OCI-LY1 (cell line): Measurements from ENCODE around the gene RBKS.

Source experiments
- H2AFZ ChIP-seq: fragments of 200-600 bp; sonication (generic), shearing (Covaris generic); 2 replicates; pipeline ENCODE4 v1.6.0; 2014; ENCODE audit warnings: antibody characterized with exemption, mild to moderate bottlenecking, low read length
- H3F3A ChIP-seq: fragments of 200-600 bp; sonication (generic), shearing (Covaris generic); 2 replicates; pipeline ENCODE4 v1.6.0; 2014; ENCODE audit warnings: mild to moderate bottlenecking, antibody characterized with exemption, low read length, moderate library complexity; ENCODE audit not compliant: insufficient read depth
- H3K27ac ChIP-seq: fragments of 200-600 bp; sonication (generic); 2 replicates; pipeline ENCODE4 v1.5.1; 2014; ENCODE audit warnings: low read length, mixed run types, mild to moderate bottlenecking, low read depth; ENCODE audit not compliant: poor library complexity, severe bottlenecking
- H3K27me3 ChIP-seq: fragments of 200-600 bp; sonication (generic); 2 replicates; pipeline ENCODE4 v1.6.0; 2014; ENCODE audit warnings: antibody characterized with exemption, mild to moderate bottlenecking, low read length, moderate library complexity; ENCODE audit not compliant: insufficient read depth
- H3K36me3 ChIP-seq: fragments of 200-600 bp; sonication (generic); 2 replicates; pipeline ENCODE4 v1.6.1; 2014; ENCODE audit warnings: mild to moderate bottlenecking, antibody characterized with exemption, low read length, moderate library complexity, mixed read lengths; ENCODE audit not compliant: insufficient read depth
- H3K4me1 ChIP-seq: fragments of 200-600 bp; sonication (generic); 2 replicates; pipeline ENCODE4 v1.5.1; 2014; ENCODE audit warnings: mild to moderate bottlenecking, low read length, moderate library complexity; ENCODE audit not compliant: insufficient read depth, severe bottlenecking
- H3K4me2 ChIP-seq: fragments of 200-600 bp; sonication (generic), shearing (Covaris generic); 2 replicates; pipeline ENCODE4 v1.6.1; 2014; ENCODE audit warnings: low read length
- H3K4me3 ChIP-seq: fragments of 200-600 bp; sonication (generic); 2 replicates; pipeline ENCODE4 v1.5.1; 2014; ENCODE audit warnings: low read length, low read depth, mild to moderate bottlenecking, mixed read lengths; ENCODE audit not compliant: poor library complexity, severe bottlenecking
- H3K79me2 ChIP-seq: fragments of 200-600 bp; shearing (Covaris generic); 2 replicates; pipeline ENCODE4 v1.6.1; 2016; ENCODE audit warnings: mixed run types, low read length, mixed read lengths; ENCODE audit not compliant: insufficient read depth
- H3K9ac ChIP-seq: fragments of 200-600 bp; sonication (generic), shearing (Covaris generic); 2 replicates; pipeline ENCODE4 v1.6.1; 2014; ENCODE audit warnings: mild to moderate bottlenecking, low read length, mixed read lengths
- H3K9me2 ChIP-seq: fragments of 200-600 bp; sonication (generic), shearing (Covaris generic); 2 replicates; pipeline ENCODE4 v1.6.1; 2014; ENCODE audit warnings: low read depth, mild to moderate bottlenecking, low read length, mixed read lengths
- H3K9me3 ChIP-seq: fragments of 200-600 bp; shearing (Covaris generic); 2 replicates; pipeline ENCODE4 v1.6.1; 2014; ENCODE audit warnings: low read length, mixed read lengths
- H4K20me1 ChIP-seq: fragments of 200-600 bp; sonication (generic), shearing (Covaris generic); 2 replicates; pipeline ENCODE4 v1.6.0; 2016; ENCODE audit warnings: mild to moderate bottlenecking, low read length; ENCODE audit not compliant: insufficient read depth
- CTCF ChIP-seq: fragments of 200-600 bp; sonication (generic), shearing (Covaris generic); IDR thresholded peaks from 2 replicates; pipeline ENCODE4 v1.5.1; 2017; ENCODE audit warnings: mild to moderate bottlenecking, antibody characterized with exemption, low read length, moderate library complexity, mixed read lengths
- EZH2 ChIP-seq: fragments of 200-600 bp; sonication (generic), shearing (Covaris generic); IDR thresholded peaks from 2 replicates; pipeline ENCODE4 v1.8.0; 2017; ENCODE audit warnings: borderline replicate concordance, mixed run types, mild to moderate bottlenecking, antibody characterized with exemption, low read length, moderate library complexity, mixed read lengths

The RBKS gene

GRCh38 chr2:27803046-27803445, 87.1 kb downstream of the RBKS start:
- H3K9me3 ChIP-seq, result no peaks in the 10 kb centered on the region
- no peak overlapping the region for H3K4me3 ChIP-seq
- H4K20me1 ChIP-seq, result no peaks in the 10 kb centered on the region
- H3K9ac ChIP-seq, result no peak overlapping the region
- H3K9me2 ChIP-seq, result no peaks in the 10 kb centered on the region
- no peaks in the 10 kb centered on the region for H3F3A ChIP-seq
- H3K4me2 ChIP-seq, result no peak overlapping the region
- TF ChIP-seq CTCF (no peak), EZH2 (no peak)
- no peaks in the 10 kb centered on the region for H3K79me2 ChIP-seq
- no peaks in the 10 kb centered on the region for H3K4me1 ChIP-seq
- no peak overlapping the region for H2AFZ ChIP-seq
- H3K36me3 ChIP-seq, result no peaks in the 10 kb centered on the region
- no peaks in the 10 kb centered on the region for H3K27me3 ChIP-seq
- no peak overlapping the region for H3K27ac ChIP-seq

- no peaks in the 10 kb centered on the region for H3K79me2 ChIP-seq
- no peaks in the 10 kb centered on the region for H3K9me3 ChIP-seq
- no peaks in the 10 kb centered on the region for H3K27me3 ChIP-seq
- H3K36me3 ChIP-seq, result no peaks in the 10 kb centered on the region
- no peaks in the 10 kb centered on the region for H3F3A ChIP-seq
- no peak overlapping the region for H3K27ac ChIP-seq
- H3K9me2 ChIP-seq, result no peaks in the 10 kb centered on the region
- H3K4me1 ChIP-seq, result no peaks in the 10 kb centered on the region
- H4K20me1 ChIP-seq, result no peaks in the 10 kb centered on the region
- H3K4me3 ChIP-seq, result no peak overlapping the region
- no peak for TF ChIP-seq EZH2
- TF ChIP-seq CTCF, result no peak
- H3K9ac ChIP-seq, result no peak overlapping the region
- H3K4me2 ChIP-seq, result no peak overlapping the region
- no peak overlapping the region for H2AFZ ChIP-seq
Observed at GRCh38 chr2:27802547-27802946, 87.6 kb downstream of the RBKS start.

- Histone ChIP-seq H3K27ac (no peak overlapping the region), H3K9me3 (no peaks in the 10 kb centered on the region), H3K4me3 (no peak overlapping the region), H4K20me1 (no peaks in the 10 kb centered on the region), H3K27me3 (no peaks in the 10 kb centered on the region), H3F3A (no peaks in the 10 kb centered on the region), H3K4me1 (no peaks in the 10 kb centered on the region), H3K9ac (no peak overlapping the region), H2AFZ (no peak overlapping the region), H3K4me2 (no peak overlapping the region), H3K36me3 (no peaks in the 10 kb centered on the region), H3K79me2 (no peaks in the 10 kb centered on the region), H3K9me2 (no peaks in the 10 kb centered on the region)
- no peak for TF ChIP-seq CTCF
- no peak for TF ChIP-seq EZH2
Observed at GRCh38 chr2:27800856-27801255, 89.3 kb downstream of the RBKS start.
